ENCODE results near the gene BANK1. TPM values are rescaled to one million over a fixed set of nuclear protein-coding genes. Genes with fewer than 3 reads are reported as not detected.

The BANK1 gene
- total and polyA plus RNA-seq, 2 of the 8 experiments (the other 6 are each of a cell fraction or from before 2014, with no cell fraction given) = 0.59 to 0.93 TPM

DNA sequence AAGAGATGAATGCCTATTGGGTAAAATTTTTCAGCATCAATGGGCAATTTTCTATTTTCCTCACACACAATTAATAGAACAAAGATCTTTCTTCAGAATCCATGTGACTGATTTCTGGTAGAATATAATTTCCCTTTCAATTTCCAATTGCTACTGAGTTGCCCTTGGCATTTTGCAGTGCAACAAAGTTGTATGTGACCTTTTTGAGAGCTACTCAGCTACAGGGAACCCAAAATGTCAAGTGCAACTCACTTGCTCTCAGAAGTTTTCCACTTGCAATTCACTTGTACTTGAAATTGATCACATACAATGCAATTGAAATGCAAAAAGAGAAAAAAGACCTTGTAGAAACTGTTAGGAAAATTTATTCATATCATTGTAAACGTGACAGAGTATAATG lies 245.5 kb downstream of the BANK1 start (continued):
- TF ChIP-seq JUND (IDR thresholded peaks at IDR 0.05; ENCODE audit: low read length) = no peak
- TF ChIP-seq SRF (IDR thresholded peaks at IDR 0.05; ENCODE audit: low read depth, low read length) = no peak
- TF ChIP-seq CREB1 (IDR thresholded peaks at IDR 0.05) = no peak
- TF ChIP-seq MAFK (IDR thresholded peaks at IDR 0.05; ENCODE audit: low read depth, low read length) = no peak
